Measurements from ENCODE around the gene PUM1.

PUM1 gene

DNA sequence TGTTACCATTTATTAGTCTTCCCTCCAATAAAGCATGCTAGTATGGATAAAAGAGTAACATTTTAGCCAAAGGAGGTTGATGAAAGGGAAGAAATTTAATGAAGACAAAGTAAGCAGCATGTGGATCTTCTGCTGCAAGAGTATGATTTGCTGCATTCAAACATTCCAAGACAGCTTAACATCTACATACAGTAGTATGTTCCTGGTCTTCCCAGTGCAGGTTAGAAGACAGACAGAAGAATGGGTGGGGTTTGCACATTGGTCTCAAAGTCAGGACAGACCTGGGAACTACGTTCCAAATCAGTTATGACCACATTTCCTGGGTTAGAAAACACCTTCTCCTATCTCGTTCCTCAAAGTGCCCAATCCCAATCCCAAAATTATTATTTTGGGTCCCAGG lies 43.3 kb downstream of the PUM1 start:
- H3K9me3 ChIP-seq: no peaks in the 10 kb centered on the region
- TF ChIP-seq, protein P1, sequence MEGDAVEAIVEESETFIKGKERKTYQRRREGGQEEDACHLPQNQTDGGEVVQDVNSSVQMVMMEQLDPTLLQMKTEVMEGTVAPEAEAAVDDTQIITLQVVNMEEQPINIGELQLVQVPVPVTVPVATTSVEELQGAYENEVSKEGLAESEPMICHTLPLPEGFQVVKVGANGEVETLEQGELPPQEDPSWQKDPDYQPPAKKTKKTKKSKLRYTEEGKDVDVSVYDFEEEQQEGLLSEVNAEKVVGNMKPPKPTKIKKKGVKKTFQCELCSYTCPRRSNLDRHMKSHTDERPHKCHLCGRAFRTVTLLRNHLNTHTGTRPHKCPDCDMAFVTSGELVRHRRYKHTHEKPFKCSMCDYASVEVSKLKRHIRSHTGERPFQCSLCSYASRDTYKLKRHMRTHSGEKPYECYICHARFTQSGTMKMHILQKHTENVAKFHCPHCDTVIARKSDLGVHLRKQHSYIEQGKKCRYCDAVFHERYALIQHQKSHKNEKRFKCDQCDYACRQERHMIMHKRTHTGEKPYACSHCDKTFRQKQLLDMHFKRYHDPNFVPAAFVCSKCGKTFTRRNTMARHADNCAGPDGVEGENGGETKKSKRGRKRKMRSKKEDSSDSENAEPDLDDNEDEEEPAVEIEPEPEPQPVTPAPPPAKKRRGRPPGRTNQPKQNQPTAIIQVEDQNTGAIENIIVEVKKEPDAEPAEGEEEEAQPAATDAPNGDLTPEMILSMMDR (IDR thresholded peaks at IDR 0.05; ENCODE audit: low read depth, low read length): no peak
- no peak for DNase-seq
- H3K4me1 ChIP-seq: peaks cover 7% of the 10 kb centered on the region
- H3K36me3 ChIP-seq: no peaks in the 10 kb centered on the region
- no peaks in the 10 kb centered on the region for H3K27me3 ChIP-seq
- H3K4me3 ChIP-seq (ENCODE audit: low read depth, low read length): no peak overlapping the region

- no peaks in the 10 kb centered on the region for H3K27me3 ChIP-seq
- TF ChIP-seq, protein P1 (IDR thresholded peaks at IDR 0.05; ENCODE audit: low read depth, low read length): no peak
- no peaks in the 10 kb centered on the region for H3K36me3 ChIP-seq
- no peaks in the 10 kb centered on the region for H3K9me3 ChIP-seq
- peak; percentile 8 for DNase-seq
- peaks cover 7% of the 10 kb centered on the region for H3K4me1 ChIP-seq
- no peak overlapping the region for H3K4me3 ChIP-seq (ENCODE audit: low read depth, low read length)
Measured at GRCh38 chr1:31020007-31020790, 45.3 kb downstream of the PUM1 start.

GRCh38 chr1:31019401-31019800 lies 46.1 kb downstream of the PUM1 start:
- H3K4me3 ChIP-seq (ENCODE audit: low read depth, low read length): no peak overlapping the region
- no peaks in the 10 kb centered on the region for H3K36me3 ChIP-seq
- TF ChIP-seq, protein P1 (IDR thresholded peaks at IDR 0.05; ENCODE audit: low read depth, low read length): no peak
- no peaks in the 10 kb centered on the region for H3K27me3 ChIP-seq
- H3K9me3 ChIP-seq: no peaks in the 10 kb centered on the region
- no peak for DNase-seq
- peaks cover 7% of the 10 kb centered on the region for H3K4me1 ChIP-seq

- H3K36me3 ChIP-seq: no peaks in the 10 kb centered on the region
- H3K9me3 ChIP-seq: no peaks in the 10 kb centered on the region
- no peak overlapping the region for H3K4me3 ChIP-seq (ENCODE audit: low read depth, low read length)
- peaks cover 7% of the 10 kb centered on the region for H3K4me1 ChIP-seq
- TF ChIP-seq, protein P1 (IDR thresholded peaks at IDR 0.05; ENCODE audit: low read depth, low read length): no peak
- no peak for DNase-seq
- no peaks in the 10 kb centered on the region for H3K27me3 ChIP-seq
Measured at GRCh38 chr1:31016868-31017267, 48.6 kb downstream of the PUM1 start.

GRCh38 chr1:31013187-31013864 lies 52.2 kb downstream of the PUM1 start:
- DNase-seq: no peak
- no peaks in the 10 kb centered on the region for H3K9me3 ChIP-seq
- TF ChIP-seq, protein P1 (IDR thresholded peaks at IDR 0.05; ENCODE audit: low read depth, low read length): no peak
- H3K36me3 ChIP-seq: no peaks in the 10 kb centered on the region
- no peaks in the 10 kb centered on the region for H3K4me1 ChIP-seq
- H3K27me3 ChIP-seq: no peaks in the 10 kb centered on the region
- H3K4me3 ChIP-seq (ENCODE audit: low read depth, low read length): no peak overlapping the region
